Mucosa of gallbladder (tissue), 1 donor: ENCODE data around the gene KRTAP4-4. TPM values are rescaled to one million over a fixed set of nuclear protein-coding genes. Genes with fewer than 3 reads are reported as not detected.

Experiments used
- DNase-seq: peaks from one replicate; pipeline ENCODE4 v3.0.0-alpha.2; 2020; ENCODE audit warnings: low spot score
- total RNA-seq: library from RNA; stranded (reverse); gene quantifications from one replicate; pipeline ENCODE4 v1.2.1, GENCODE V29; 2021
- donor health status: DM: no; HTN: no; CAD: no.

Gene KRTAP4-4
- total RNA-seq, 1 donor from 2014 or later, result not detected

GRCh38 chr17:41111151-41111885 lies 49.2 kb downstream of the KRTAP4-4 start:
- DNase-seq, result no peak

Other genes starting within 250 kb of the KRTAP4-4 start
- 7.0 TPM for gene KRT23, start 223.1 kb downstream of the KRTAP4-4 start, total RNA-seq
- not detected for gene KRT39, start 193.8 kb downstream of the KRTAP4-4 start, total RNA-seq
- not detected for gene KRT40, start 176.4 kb downstream of the KRTAP4-4 start, total RNA-seq
- not detected for gene KRTAP3-3, start 166.6 kb downstream of the KRTAP4-4 start, total RNA-seq
- gene KRTAP3-2, start 160.8 kb downstream of the KRTAP4-4 start, total RNA-seq, result not detected
- gene KRTAP3-1, start 151.6 kb downstream of the KRTAP4-4 start, total RNA-seq, result not detected
- not detected for gene KRTAP1-5, start 133.5 kb downstream of the KRTAP4-4 start, total RNA-seq
- not detected for gene KRTAP1-4, start 130.6 kb downstream of the KRTAP4-4 start, total RNA-seq
- gene KRTAP1-3, start 125.9 kb downstream of the KRTAP4-4 start, total RNA-seq, result not detected
- gene KRTAP1-1, start 119.3 kb downstream of the KRTAP4-4 start, total RNA-seq, result not detected
- gene KRTAP2-1, start 113.4 kb downstream of the KRTAP4-4 start, total RNA-seq, result not detected
- not detected for gene KRTAP2-2, start 105.5 kb downstream of the KRTAP4-4 start, total RNA-seq
- not detected for gene KRTAP2-3, start 100.6 kb downstream of the KRTAP4-4 start, total RNA-seq
- not detected for gene KRTAP2-4, start 94.9 kb downstream of the KRTAP4-4 start, total RNA-seq
- gene KRTAP4-7, start 76.6 kb downstream of the KRTAP4-4 start, total RNA-seq, result not detected
- gene KRTAP4-8, start 62.6 kb downstream of the KRTAP4-4 start, total RNA-seq, result not detected
- gene KRTAP4-16, start 58.5 kb downstream of the KRTAP4-4 start, total RNA-seq, result not detected
- gene KRTAP4-9, start 55.4 kb downstream of the KRTAP4-4 start, total RNA-seq, result not detected
- gene KRTAP4-11, start 42.4 kb downstream of the KRTAP4-4 start, total RNA-seq, result not detected
- not detected for gene KRTAP4-12, start 36.6 kb downstream of the KRTAP4-4 start, total RNA-seq
- not detected for gene KRTAP4-6, start 20.2 kb downstream of the KRTAP4-4 start, total RNA-seq
- gene KRTAP4-5, start 10.9 kb downstream of the KRTAP4-4 start, total RNA-seq, result not detected
- not detected for gene KRTAP4-3, start 7.5 kb upstream of the KRTAP4-4 start, total RNA-seq
- gene KRTAP4-2, start 17.5 kb upstream of the KRTAP4-4 start, total RNA-seq, result not detected
- gene KRTAP4-1, start 24.2 kb upstream of the KRTAP4-4 start, total RNA-seq, result not detected
- gene KRTAP9-1, start 29.1 kb upstream of the KRTAP4-4 start, total RNA-seq, result not detected
- not detected for gene KRTAP9-2, start 65.9 kb upstream of the KRTAP4-4 start, total RNA-seq
- gene KRTAP9-3, start 71.7 kb upstream of the KRTAP4-4 start, total RNA-seq, result not detected
- gene KRTAP9-8, start 77.3 kb upstream of the KRTAP4-4 start, total RNA-seq, result not detected
- not detected for gene KRTAP9-4, start 88.9 kb upstream of the KRTAP4-4 start, total RNA-seq
- not detected for gene KRTAP9-9, start 94.6 kb upstream of the KRTAP4-4 start, total RNA-seq
- gene KRTAP9-6, start 104.6 kb upstream of the KRTAP4-4 start, total RNA-seq, result not detected
- gene KRTAP9-7, start 115.0 kb upstream of the KRTAP4-4 start, total RNA-seq, result not detected
- gene KRTAP29-1, start 142.1 kb upstream of the KRTAP4-4 start, total RNA-seq, result not detected
- not detected for gene KRTAP16-1, start 148.6 kb upstream of the KRTAP4-4 start, total RNA-seq
- not detected for gene KRTAP17-1, start 155.0 kb upstream of the KRTAP4-4 start, total RNA-seq
- gene KRT33A, start 190.1 kb upstream of the KRTAP4-4 start, total RNA-seq, result not detected
- not detected for gene KRT33B, start 209.1 kb upstream of the KRTAP4-4 start, total RNA-seq
- not detected for gene KRT34, start 221.6 kb upstream of the KRTAP4-4 start, total RNA-seq
- gene KRT31, start 236.9 kb upstream of the KRTAP4-4 start, total RNA-seq, result not detected